Fibroblast of lung (primary cell): ENCODE results near the gene EIF5.

Experiments used
- EZH2 ChIP-seq: IDR thresholded peaks from 2 replicates; pipeline ENCODE4 v1.5.1; 2012; ENCODE audit warnings: low read length, control low read depth, mild to moderate bottlenecking; ENCODE audit errors: missing control alignments
- TF ChIP-seq, protein P1 (sequence below), 2 donors: IDR thresholded peaks in 1 of 2; conservative IDR thresholded peaks in 1 of 2; 1 replicate in 1 of 2; 2 replicates in 1 of 2; pipeline ENCODE4 v1.5.1; 2011 to 2012; ENCODE audit warnings: low read length in 2 of 2, control low read depth in 1 of 2, inconsistent platforms in 1 of 2, low read depth in 1 of 2, mild to moderate bottlenecking in 1 of 2

GRCh38 chr14:103315351-103315911 lies 18.6 kb upstream of the EIF5 start:
- TF ChIP-seq, protein P1, sequence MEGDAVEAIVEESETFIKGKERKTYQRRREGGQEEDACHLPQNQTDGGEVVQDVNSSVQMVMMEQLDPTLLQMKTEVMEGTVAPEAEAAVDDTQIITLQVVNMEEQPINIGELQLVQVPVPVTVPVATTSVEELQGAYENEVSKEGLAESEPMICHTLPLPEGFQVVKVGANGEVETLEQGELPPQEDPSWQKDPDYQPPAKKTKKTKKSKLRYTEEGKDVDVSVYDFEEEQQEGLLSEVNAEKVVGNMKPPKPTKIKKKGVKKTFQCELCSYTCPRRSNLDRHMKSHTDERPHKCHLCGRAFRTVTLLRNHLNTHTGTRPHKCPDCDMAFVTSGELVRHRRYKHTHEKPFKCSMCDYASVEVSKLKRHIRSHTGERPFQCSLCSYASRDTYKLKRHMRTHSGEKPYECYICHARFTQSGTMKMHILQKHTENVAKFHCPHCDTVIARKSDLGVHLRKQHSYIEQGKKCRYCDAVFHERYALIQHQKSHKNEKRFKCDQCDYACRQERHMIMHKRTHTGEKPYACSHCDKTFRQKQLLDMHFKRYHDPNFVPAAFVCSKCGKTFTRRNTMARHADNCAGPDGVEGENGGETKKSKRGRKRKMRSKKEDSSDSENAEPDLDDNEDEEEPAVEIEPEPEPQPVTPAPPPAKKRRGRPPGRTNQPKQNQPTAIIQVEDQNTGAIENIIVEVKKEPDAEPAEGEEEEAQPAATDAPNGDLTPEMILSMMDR (conservative IDR thresholded peaks at IDR 0.05 in 1 of 2, IDR thresholded peaks at IDR 0.05 in 1 of 2; ENCODE audit: low read depth in 1 of 2, low read length in 2 of 2), result no peak
- TF ChIP-seq EZH2, result no peak
